A673 (cell line): Measurements from ENCODE around the gene ABRACL.

ENCODE experiments used
- EZH2 ChIP-seq: fragments of 200-600 bp; sonication (generic); IDR thresholded peaks from 2 replicates; pipeline ENCODE4 v1.6.1; 2017; ENCODE audit warnings: borderline replicate concordance, low read depth, mild to moderate bottlenecking, mixed read lengths, antibody characterized with exemption, low read length; ENCODE audit not compliant: poor library complexity, severe bottlenecking
- TF ChIP-seq, protein P1 (sequence below): fragments of 300-800, 200-600 bp; sonication (generic); conservative IDR thresholded peaks from 2 replicates; pipeline ENCODE4 v1.5.1; 2017; ENCODE audit warnings: low read depth, mild to moderate bottlenecking, antibody characterized with exemption, low read length, moderate library complexity, mixed read lengths

DNA sequence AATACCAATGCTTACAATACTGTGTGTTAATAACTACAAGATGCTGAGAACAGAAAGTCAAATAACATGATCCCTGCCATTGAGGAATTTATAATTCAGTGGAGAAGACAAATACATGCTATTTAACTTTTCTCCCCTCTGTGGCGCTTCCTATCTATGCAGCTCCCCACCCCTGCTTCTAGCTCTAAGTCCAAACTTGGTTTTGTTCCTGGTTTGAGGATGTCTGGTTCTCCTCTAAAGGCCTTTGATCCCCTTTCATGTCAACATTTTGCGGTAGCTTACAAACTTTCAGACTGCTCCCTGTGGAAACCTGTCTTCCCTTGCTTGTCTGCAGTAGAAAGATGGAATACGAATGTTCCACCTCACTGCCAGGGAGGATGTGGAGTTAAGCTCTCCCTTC lies 22.1 kb upstream of the ABRACL start:
- TF ChIP-seq, protein P1, sequence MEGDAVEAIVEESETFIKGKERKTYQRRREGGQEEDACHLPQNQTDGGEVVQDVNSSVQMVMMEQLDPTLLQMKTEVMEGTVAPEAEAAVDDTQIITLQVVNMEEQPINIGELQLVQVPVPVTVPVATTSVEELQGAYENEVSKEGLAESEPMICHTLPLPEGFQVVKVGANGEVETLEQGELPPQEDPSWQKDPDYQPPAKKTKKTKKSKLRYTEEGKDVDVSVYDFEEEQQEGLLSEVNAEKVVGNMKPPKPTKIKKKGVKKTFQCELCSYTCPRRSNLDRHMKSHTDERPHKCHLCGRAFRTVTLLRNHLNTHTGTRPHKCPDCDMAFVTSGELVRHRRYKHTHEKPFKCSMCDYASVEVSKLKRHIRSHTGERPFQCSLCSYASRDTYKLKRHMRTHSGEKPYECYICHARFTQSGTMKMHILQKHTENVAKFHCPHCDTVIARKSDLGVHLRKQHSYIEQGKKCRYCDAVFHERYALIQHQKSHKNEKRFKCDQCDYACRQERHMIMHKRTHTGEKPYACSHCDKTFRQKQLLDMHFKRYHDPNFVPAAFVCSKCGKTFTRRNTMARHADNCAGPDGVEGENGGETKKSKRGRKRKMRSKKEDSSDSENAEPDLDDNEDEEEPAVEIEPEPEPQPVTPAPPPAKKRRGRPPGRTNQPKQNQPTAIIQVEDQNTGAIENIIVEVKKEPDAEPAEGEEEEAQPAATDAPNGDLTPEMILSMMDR: no peak
- TF ChIP-seq EZH2: no peak
